SK-N-SH treated with all-trans-retinoic acid at 6 μM for 48 hours (cell line): ENCODE results near the gene MLST8.

Source experiments
- ARNTL ChIP-seq: fragments of 450-650 bp; formaldehyde crosslinking; IDR thresholded peaks from 2 replicates; pipeline ENCODE4 v1.5.0; 2020; ENCODE audit warnings: low read depth, mild to moderate bottlenecking, moderate library complexity, borderline replicate concordance
- ESRRG ChIP-seq: fragments of 250-450 bp; sonication (Bioruptor Pico); IDR thresholded peaks from 2 replicates; pipeline ENCODE4 v1.6.1; 2021; ENCODE audit warnings: mild to moderate bottlenecking
- GLIS3 ChIP-seq: fragments of 250-450 bp; sonication (Bioruptor Pico); IDR thresholded peaks from 2 replicates; pipeline ENCODE4 v1.5.0; 2020; ENCODE audit warnings: mild to moderate bottlenecking, moderate library complexity
- OSR1 ChIP-seq: fragments of 250-450 bp; sonication (Bioruptor Pico); IDR thresholded peaks from 2 replicates; pipeline ENCODE4 v1.8.0; 2022; ENCODE audit warnings: moderate library complexity, mild to moderate bottlenecking, inconsistent platforms
- SNAI2 ChIP-seq: fragments of 250-450 bp; sonication (Bioruptor Pico); IDR thresholded peaks from 2 replicates; pipeline ENCODE4 v1.5.0; 2020; ENCODE audit warnings: mild to moderate bottlenecking, moderate library complexity
- ZFP3 ChIP-seq: fragments of 250-450 bp; sonication (Bioruptor Pico); IDR thresholded peaks from 2 replicates; pipeline ENCODE4 v1.5.0; 2020; ENCODE audit warnings: mild to moderate bottlenecking, moderate library complexity
- ZFP30 ChIP-seq: fragments of 450-650 bp; formaldehyde crosslinking; IDR thresholded peaks from 2 replicates; pipeline ENCODE4 v1.5.0; 2022; ENCODE audit warnings: mild to moderate bottlenecking, moderate library complexity
- ZNF565 ChIP-seq: fragments of 450-650 bp; formaldehyde crosslinking; conservative IDR thresholded peaks from 2 replicates; pipeline ENCODE4 v1.5.0; 2020; ENCODE audit warnings: low read depth, mild to moderate bottlenecking, moderate library complexity
- ZNF70 ChIP-seq: fragments of 450-650 bp; formaldehyde crosslinking; IDR thresholded peaks from 2 replicates; pipeline ENCODE4 v1.5.0; 2020; ENCODE audit warnings: mild to moderate bottlenecking, moderate library complexity
- TF ChIP-seq, protein P1 (sequence below): fragments of 250-450 bp; sonication (Bioruptor Pico); IDR thresholded peaks from 2 replicates; pipeline ENCODE4 v1.8.0; 2020; ENCODE audit warnings: mild to moderate bottlenecking, moderate library complexity, borderline replicate concordance
- TF ChIP-seq, protein P2 (sequence below): fragments of 250-450 bp; sonication (Bioruptor Pico); IDR thresholded peaks from 2 replicates; pipeline ENCODE4 v1.5.1; 2020; ENCODE audit warnings: low read depth, mild to moderate bottlenecking, moderate library complexity

DNA sequence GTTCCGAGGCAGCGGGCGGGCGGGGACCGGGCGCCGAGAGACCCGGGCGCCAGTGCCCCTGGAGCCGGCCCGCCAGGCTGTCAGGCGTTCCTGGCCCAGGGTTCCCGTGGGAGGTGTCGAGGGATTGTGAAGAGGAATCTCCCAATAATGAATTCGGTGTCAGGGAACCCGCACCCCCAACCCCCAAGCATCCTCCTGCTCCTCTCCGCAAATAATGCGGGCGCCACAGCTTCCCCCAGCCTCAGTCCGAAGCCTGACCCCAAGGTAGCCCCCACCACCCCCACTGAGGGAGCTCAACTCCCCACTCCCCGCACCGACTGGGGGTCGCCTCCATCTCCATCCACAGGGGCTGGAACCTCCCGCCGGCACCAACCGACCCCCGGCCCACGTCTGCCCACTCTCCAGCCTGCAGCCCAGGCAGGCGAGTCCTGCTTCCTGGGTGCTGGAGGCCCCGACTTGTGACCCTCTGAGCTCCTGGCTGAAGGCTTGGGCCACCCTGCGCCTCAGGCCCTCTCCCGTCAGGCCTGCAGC, 8.2 kb upstream of the MLST8 start:
- TF ChIP-seq ARNTL (CRISPR knock-in tag) (no peak), ZNF70 (CRISPR knock-in tag) (no peak), ESRRG (CRISPR knock-in tag) (no peak), ZFP30 (no peak), GLIS3 (CRISPR knock-in tag) (no peak), SNAI2 (no peak), OSR1 (CRISPR knock-in tag) (no peak), ZFP3 (CRISPR knock-in tag) (no peak), ZNF565 (CRISPR knock-in tag) (no peak)
- TF ChIP-seq, protein P1, sequence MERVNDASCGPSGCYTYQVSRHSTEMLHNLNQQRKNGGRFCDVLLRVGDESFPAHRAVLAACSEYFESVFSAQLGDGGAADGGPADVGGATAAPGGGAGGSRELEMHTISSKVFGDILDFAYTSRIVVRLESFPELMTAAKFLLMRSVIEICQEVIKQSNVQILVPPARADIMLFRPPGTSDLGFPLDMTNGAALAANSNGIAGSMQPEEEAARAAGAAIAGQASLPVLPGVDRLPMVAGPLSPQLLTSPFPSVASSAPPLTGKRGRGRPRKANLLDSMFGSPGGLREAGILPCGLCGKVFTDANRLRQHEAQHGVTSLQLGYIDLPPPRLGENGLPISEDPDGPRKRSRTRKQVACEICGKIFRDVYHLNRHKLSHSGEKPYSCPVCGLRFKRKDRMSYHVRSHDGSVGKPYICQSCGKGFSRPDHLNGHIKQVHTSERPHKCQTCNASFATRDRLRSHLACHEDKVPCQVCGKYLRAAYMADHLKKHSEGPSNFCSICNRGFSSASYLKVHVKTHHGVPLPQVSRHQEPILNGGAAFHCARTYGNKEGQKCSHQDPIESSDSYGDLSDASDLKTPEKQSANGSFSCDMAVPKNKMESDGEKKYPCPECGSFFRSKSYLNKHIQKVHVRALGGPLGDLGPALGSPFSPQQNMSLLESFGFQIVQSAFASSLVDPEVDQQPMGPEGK (CRISPR knock-in tag), result no peak
- TF ChIP-seq, protein P2, sequence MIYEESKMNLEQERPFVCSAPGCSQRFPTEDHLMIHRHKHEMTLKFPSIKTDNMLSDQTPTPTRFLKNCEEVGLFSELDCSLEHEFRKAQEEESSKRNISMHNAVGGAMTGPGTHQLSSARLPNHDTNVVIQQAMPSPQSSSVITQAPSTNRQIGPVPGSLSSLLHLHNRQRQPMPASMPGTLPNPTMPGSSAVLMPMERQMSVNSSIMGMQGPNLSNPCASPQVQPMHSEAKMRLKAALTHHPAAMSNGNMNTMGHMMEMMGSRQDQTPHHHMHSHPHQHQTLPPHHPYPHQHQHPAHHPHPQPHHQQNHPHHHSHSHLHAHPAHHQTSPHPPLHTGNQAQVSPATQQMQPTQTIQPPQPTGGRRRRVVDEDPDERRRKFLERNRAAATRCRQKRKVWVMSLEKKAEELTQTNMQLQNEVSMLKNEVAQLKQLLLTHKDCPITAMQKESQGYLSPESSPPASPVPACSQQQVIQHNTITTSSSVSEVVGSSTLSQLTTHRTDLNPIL (CRISPR knock-in tag), result no peak
